OCI-LY7 (cell line): ENCODE measurements around the gene TMPRSS3. TPM values are rescaled to one million over a fixed set of nuclear protein-coding genes. Genes with fewer than 3 reads are reported as not detected.

ENCODE experiments used
- BruUV-seq: library from RNA; stranded (reverse); fragments of 400-500 nt; replicated peaks from 2 replicates; lab custom pipeline; 2021; lab: Mats Ljungman, UMichigan
- CTCF ChIA-PET: fragments of 300-600 bp; sonication (Branson Sonifier 250); formaldehyde crosslinking; loops from one replicate; lab custom pipeline; 2022; ENCODE audit warnings: antibody characterized with exemption; ENCODE audit not compliant: unreplicated experiment; lab: Charles Lee
- POLR2A ChIA-PET: fragments of 300-600 bp; sonication (Branson Sonifier 250); formaldehyde crosslinking; loops from one replicate; lab custom pipeline; 2022; ENCODE audit warnings: antibody characterized with exemption; lab: Charles Lee
- DNase-seq: peaks from one replicate; pipeline ENCODE4 v3.0.0-alpha.2; 2015; ENCODE audit warnings: low spot score
- H2AFZ ChIP-seq: fragments of 200-600 bp; sonication (generic), shearing (Covaris generic); 2 replicates; pipeline ENCODE4 v1.6.1; 2014; ENCODE audit warnings: mild to moderate bottlenecking, antibody characterized with exemption, low read length, moderate library complexity
- H3K27ac ChIP-seq: fragments of 200-600 bp; sonication (generic); 2 replicates; pipeline ENCODE4 v1.5.1; 2014; ENCODE audit warnings: mixed run types, low read depth, mild to moderate bottlenecking, moderate library complexity, low read length, inconsistent platforms; ENCODE audit not compliant: poor library complexity, severe bottlenecking
- H3K36me3 ChIP-seq: fragments of 200-600 bp; sonication (generic); 2 replicates; pipeline ENCODE4 v1.6.1; 2014; ENCODE audit warnings: mild to moderate bottlenecking, antibody characterized with exemption, low read length, moderate library complexity, mixed read lengths; ENCODE audit not compliant: insufficient read depth
- H3K4me1 ChIP-seq: fragments of 200-600 bp; sonication (generic); 2 replicates; pipeline ENCODE4 v1.5.1; 2014; ENCODE audit warnings: mild to moderate bottlenecking, low read length; ENCODE audit not compliant: insufficient read depth, poor library complexity, severe bottlenecking
- H3K4me2 ChIP-seq: fragments of 200-600 bp; sonication (generic); 2 replicates; pipeline ENCODE4 v1.6.1; 2014; ENCODE audit warnings: mild to moderate bottlenecking, low read length
- H3K4me3 ChIP-seq: fragments of 200-600 bp; sonication (generic); 2 replicates; pipeline ENCODE4 v1.5.1; 2014; ENCODE audit warnings: mild to moderate bottlenecking, low read depth, low read length; ENCODE audit not compliant: poor library complexity, severe bottlenecking
- H3K79me2 ChIP-seq: fragments of 200-600 bp; sonication (generic); 2 replicates; pipeline ENCODE4 v1.6.1; 2016; ENCODE audit warnings: low read depth, mild to moderate bottlenecking, low read length, moderate library complexity, mixed read lengths; ENCODE audit not compliant: insufficient read depth
- H3K9me2 ChIP-seq: fragments of 200-600 bp; sonication (generic); 2 replicates; pipeline ENCODE4 v1.6.1; 2016; ENCODE audit warnings: mild to moderate bottlenecking, low read length, mixed read lengths; ENCODE audit not compliant: insufficient read depth
- H3K9me3 ChIP-seq: fragments of 200-600 bp; sonication (generic); 2 replicates; pipeline ENCODE4 v1.6.1; 2014; ENCODE audit warnings: mild to moderate bottlenecking, mixed run types, low read length, mixed read lengths
- H4K20me1 ChIP-seq: fragments of 200-600 bp; sonication (generic); 2 replicates; pipeline ENCODE4 v1.6.1; 2014; ENCODE audit warnings: mild to moderate bottlenecking, antibody characterized with exemption, low read length, moderate library complexity, mixed read lengths; ENCODE audit not compliant: insufficient read depth
- CTCF ChIP-seq: fragments of 200-600 bp; sonication (generic); conservative IDR thresholded peaks from 2 replicates; pipeline ENCODE4 v1.5.1; 2014; ENCODE audit warnings: mild to moderate bottlenecking, antibody characterized with exemption, low read length, moderate library complexity, mixed read lengths
- EZH2phosphoT487 ChIP-seq: fragments of 200-600 bp; sonication (generic); IDR thresholded peaks from 2 replicates; pipeline ENCODE4 v1.6.1; 2018; ENCODE audit warnings: low read depth, borderline replicate concordance, mild to moderate bottlenecking, mixed run types, antibody characterized with exemption, low read length, moderate library complexity, mixed read lengths
- intact Hi-C: fragments of 100-400 bp; cut with micrococcal nuclease; formaldehyde crosslinking; loops from one replicate; pipeline ENCODE4 v1.10.0; 2022; ENCODE audit not compliant: unreplicated experiment
- total RNA-seq, 2 experiments: library from RNA; depleted of rRNA in 1 of 2; stranded (reverse); fragments of >200 nt in 1 of 2; shearing (Covaris generic) in 1 of 2; gene quantifications; 2 replicates each; pipeline ENCODE4 v1.2.3, GENCODE V29; 2014 to 2022

Gene TMPRSS3
- total RNA-seq, 2 experiments from 2014 or later = not detected

DNA sequence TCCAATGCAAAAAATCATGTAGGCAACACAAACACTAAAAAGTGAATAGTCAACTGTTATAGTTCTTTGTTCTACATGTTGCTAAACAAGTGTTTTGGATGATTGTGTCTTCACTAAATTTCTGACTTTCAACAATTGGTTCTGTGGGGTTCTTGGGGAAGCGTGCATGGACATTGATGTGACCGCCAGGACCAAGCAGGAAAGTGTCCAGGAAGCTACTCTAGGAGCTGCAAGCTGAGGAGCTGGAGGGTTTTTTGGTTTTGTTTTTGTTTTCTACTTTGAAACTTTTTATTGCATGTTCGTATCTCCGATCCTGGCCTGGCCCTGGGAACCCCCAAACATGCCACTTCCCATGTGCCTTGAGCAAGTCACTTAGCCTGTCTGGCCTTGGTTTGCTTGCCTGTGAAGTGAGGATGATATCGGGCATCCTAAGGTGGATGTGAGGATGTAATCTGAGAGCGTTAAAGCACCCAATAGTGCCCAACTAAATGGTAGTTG lies 8.0 kb downstream of the TMPRSS3 start:
- Histone ChIP-seq H3K9me3 (no peaks in the 10 kb centered on the region), H3K4me3 (no peak overlapping the region), H3K4me1 (peaks cover 6% of the 10 kb centered on the region), H3K4me2 (no peak overlapping the region), H4K20me1 (no peaks in the 10 kb centered on the region), H3K79me2 (no peaks in the 10 kb centered on the region), H3K36me3 (no peaks in the 10 kb centered on the region), H2AFZ (no peak overlapping the region), H3K9me2 (no peaks in the 10 kb centered on the region), H3K27ac (no peak overlapping the region)
- no peak for DNase-seq
- BruUV-seq = no TSS peak
- ChIA-PET POLR2A (interaction anchor here (0.6 kb wide), 2 partner anchors 15 to 711 kb away, joined by 3 read pairs; no protein-coding TSS in a partner anchor), CTCF (no interaction called here)
- TF ChIP-seq CTCF (no peak), EZH2phosphoT487 (no peak)
- intact Hi-C loops = no loop called here

DNA sequence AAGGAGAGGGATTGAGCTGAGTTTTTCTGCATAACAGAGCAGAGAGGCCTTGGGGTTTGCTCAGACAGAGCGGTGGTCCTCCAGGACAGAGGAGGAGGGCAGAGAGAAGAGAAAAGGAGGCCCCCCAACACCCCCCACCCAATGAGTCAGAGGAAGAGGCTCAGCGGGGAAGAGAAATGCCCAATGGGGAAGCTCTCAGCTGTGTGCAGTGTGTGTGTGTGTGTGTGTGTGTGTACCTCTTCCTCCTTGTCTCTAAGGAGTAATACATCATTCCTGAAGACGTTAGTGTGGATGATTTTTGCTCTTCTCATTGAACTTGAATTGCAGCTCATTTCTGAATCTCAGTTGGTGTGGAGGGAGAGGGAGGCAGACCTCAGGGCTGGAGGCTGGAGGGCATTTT lies 8.7 kb downstream of the TMPRSS3 start:
- H3K27ac ChIP-seq = no peak overlapping the region
- H2AFZ ChIP-seq = no peak overlapping the region
- H4K20me1 ChIP-seq = no peaks in the 10 kb centered on the region
- 0 out of 2 replicates have a peak, but pooled peaks cover 3% of the 10 kb centered on the region for H3K9me3 ChIP-seq
- no peak for DNase-seq
- TF ChIP-seq EZH2phosphoT487 = no peak
- TF ChIP-seq CTCF = no peak
- no peaks in the 10 kb centered on the region for H3K79me2 ChIP-seq
- ChIA-PET POLR2A (interaction anchor here (0.6 kb wide), 1 partner anchor 711 kb away, joined by 3 read pairs; no protein-coding TSS in a partner anchor), CTCF (interaction anchor here (0.6 kb wide), 1 partner anchor 117 kb away, joined by 3 read pairs; no protein-coding TSS in a partner anchor)
- no peaks in the 10 kb centered on the region for H3K36me3 ChIP-seq
- H3K9me2 ChIP-seq = no peaks in the 10 kb centered on the region
- no peak overlapping the region for H3K4me3 ChIP-seq
- no peak overlapping the region for H3K4me2 ChIP-seq
- peaks cover 6% of the 10 kb centered on the region for H3K4me1 ChIP-seq
- intact Hi-C loops = no loop called here
- no TSS peak for BruUV-seq

GRCh38 chr21:42386034-42386591 lies 9.7 kb downstream of the TMPRSS3 start:
- TF ChIP-seq EZH2phosphoT487 = no peak
- TF ChIP-seq CTCF = no peak
- CTCF ChIA-PET = no interaction called here
- Histone ChIP-seq H3K4me2 (no peak overlapping the region), H4K20me1 (no peaks in the 10 kb centered on the region), H3K4me1 (peaks cover 6% of the 10 kb centered on the region), H3K27ac (no peak overlapping the region), H3K9me2 (no peaks in the 10 kb centered on the region), H3K9me3 (peaks cover 11% of the 10 kb centered on the region; the same call in 1 of the 2 replicates), H3K4me3 (no peak overlapping the region), H3K36me3 (no peaks in the 10 kb centered on the region), H3K79me2 (no peaks in the 10 kb centered on the region), H2AFZ (no peak overlapping the region)
- POLR2A ChIA-PET = no interaction called here
- no TSS peak for BruUV-seq
- DNase-seq = no peak
- intact Hi-C loops = no loop called here
